ENCODE data around the gene INTS1. TPM values are rescaled to one million over a fixed set of nuclear protein-coding genes. Genes with fewer than 3 reads are reported as not detected.

The INTS1 gene
- total RNA-seq (2013), result 13.8 TPM
- polyA plus RNA-seq, result 10 to 100 TPM in 1 of 3 donors, 1 to 10 TPM in 2; 5.5 to 64.3 (median 7.3) TPM
- polyA minus RNA-seq, result 25.8 and 33.5 TPM in 2 replicates
- total RNA-seq, result 31.6 to 120 (median 73.5) reads per million in 11 experiments

GRCh38 chr7:1503816-1504775, at the start of gene INTS1:
Gene INTS1 (minus strand): TSS chr7:1504389. CDS start chr7:1503960, 429 bp downstream.
- Histone ChIP-seq H3K4me1 (ENCODE audit: control insufficient read depth in 1 of 2, insufficient read depth in 2 of 2, low read length in 2 of 2) (peaks cover 29 to 43% of the 10 kb centered on the region in 2 donors), H4K20me1 (ENCODE audit: insufficient read depth, low read length) (peaks cover 33% of the 10 kb centered on the region), H3K4me2 (replicated peaks; ENCODE audit: extremely low read depth, low read length, poor library complexity, severe bottlenecking) (peak within 1 kb of the TSS; percentile 97), H3K79me2 (ENCODE audit: insufficient read depth, low read length) (peaks cover 33% of the 10 kb centered on the region), H3K4me3 (replicated peaks in 1 of 3; ENCODE audit: low read depth in 2 of 3, low read length in 3 of 3) (peak within 1 kb of the TSS; percentile 64 to 94 (median 83)), H3K36me3 (replicated peaks in 1 of 2; ENCODE audit: control insufficient read depth in 1 of 2, insufficient read depth in 2 of 2, low read length in 2 of 2) (peaks cover 35 to 39% of the 10 kb centered on the region in 2 donors), H3K9ac (ENCODE audit: insufficient read depth, low read length, poor library complexity, severe bottlenecking) (peak within 1 kb of the TSS; percentile 88), H3K9me3 (replicated peaks in 1 of 2; ENCODE audit: control insufficient read depth in 1 of 2, insufficient read depth in 1 of 2, low read length in 2 of 2) (no peaks in the 10 kb centered on the region), H3K27me3 (ENCODE audit: control insufficient read depth in 2 of 2, insufficient read depth in 2 of 2, low read length in 2 of 2) (no peaks in the 10 kb centered on the region), H3K27ac (ENCODE audit: low read depth in 1 of 2, low read length in 2 of 2) (peak within 1 kb of the TSS in 1 of 2 donors; percentile 80), H2AFZ (ENCODE audit: insufficient read depth, low read depth, low read length, poor library complexity, severe bottlenecking) (peak within 1 kb of the TSS; percentile 96)
- peaks cover 2 to 8% (median 3%) of the 10 kb centered on the region in 3 donors for H3K27me3 Mint-ChIP-seq (ENCODE audit: low read depth in 3 of 3)
- peak within 1 kb of the TSS; percentile 94 for H3K4me3 Mint-ChIP-seq
- peak; percentile 90 to 91 (median 91) for DNase-seq
- H3K27ac Mint-ChIP-seq, result peak within 1 kb of the TSS in 6 of 7 donors; percentile 45 to 91 (median 82)
- H3K4me1 Mint-ChIP-seq, result peaks cover 33% of the 10 kb centered on the region
- under 1% methylated on average over 108 of the region's 118 CpGs for WGBS (ENCODE audit: insufficient coverage)
- H3K36me3 Mint-ChIP-seq, result peaks cover 29 to 37% of the 10 kb centered on the region in 2 donors
- intact Hi-C loops (cut with micrococcal nuclease), result loop anchor here in 1 of 2 donors (2.0 to 5.0 kb wide), 2 partner anchors 29 to 68 kb away; partner anchors contain the start of gene PSMG3
- peak; percentile 92 for TF ChIP-seq CTCF (IDR thresholded peaks at IDR 0.05)
- peaks cover 0 to 4% (median 0%) of the 10 kb centered on the region in 7 donors for H3K9me3 Mint-ChIP-seq

- H3K27ac Mint-ChIP-seq, result peak overlapping the region in 1 of 7 donors; percentile 50
- DNase-seq, result no peak
- Histone ChIP-seq H3K36me3 (replicated peaks in 1 of 2; ENCODE audit: control insufficient read depth in 1 of 2, insufficient read depth in 2 of 2, low read length in 2 of 2) (no peaks in the 10 kb centered on the region), H3K4me2 (replicated peaks; ENCODE audit: extremely low read depth, low read length, poor library complexity, severe bottlenecking) (no peak overlapping the region), H3K4me1 (ENCODE audit: control insufficient read depth in 1 of 2, insufficient read depth in 2 of 2, low read length in 2 of 2) (no peaks in the 10 kb centered on the region), H3K4me3 (replicated peaks in 1 of 3; ENCODE audit: low read depth in 2 of 3, low read length in 3 of 3) (no peak overlapping the region), H3K27me3 (ENCODE audit: control insufficient read depth in 2 of 2, insufficient read depth in 2 of 2, low read length in 2 of 2) (no peaks in the 10 kb centered on the region), H4K20me1 (ENCODE audit: insufficient read depth, low read length) (no peaks in the 10 kb centered on the region), H3K79me2 (ENCODE audit: insufficient read depth, low read length) (no peaks in the 10 kb centered on the region), H3K9ac (ENCODE audit: insufficient read depth, low read length, poor library complexity, severe bottlenecking) (no peak overlapping the region), H3K27ac (ENCODE audit: low read depth in 1 of 2, low read length in 2 of 2) (no peak overlapping the region), H2AFZ (ENCODE audit: insufficient read depth, low read depth, low read length, poor library complexity, severe bottlenecking) (no peak overlapping the region), H3K9me3 (replicated peaks in 1 of 2; ENCODE audit: control insufficient read depth in 1 of 2, insufficient read depth in 1 of 2, low read length in 2 of 2) (no peaks in the 10 kb centered on the region)
- H3K4me1 Mint-ChIP-seq, result peaks cover 2% of the 10 kb centered on the region
- peaks cover 0 to 6% (median 2%) of the 10 kb centered on the region in 3 donors for H3K27me3 Mint-ChIP-seq (ENCODE audit: low read depth in 3 of 3)
- intact Hi-C loops (cut with micrococcal nuclease), result no loop called here
- H3K36me3 Mint-ChIP-seq, result no peaks in the 10 kb centered on the region
- no peak overlapping the region for H3K4me3 Mint-ChIP-seq
- TF ChIP-seq CTCF (IDR thresholded peaks at IDR 0.05), result no peak
- peaks cover 0 to 5% (median 0%) of the 10 kb centered on the region in 7 donors for H3K9me3 Mint-ChIP-seq
- WGBS (ENCODE audit: insufficient coverage), result 96% methylated on average over 25 of the region's 28 CpGs
Measured at GRCh38 chr7:1553512-1554210, 49.5 kb upstream of the INTS1 start.
